Spinal cord (tissue), 10 donors: ENCODE measurements around the gene ZNF318. TPM values are rescaled to one million over a fixed set of nuclear protein-coding genes. Genes with fewer than 3 reads are reported as not detected.
A peak's percentile ranks its signal among the peaks of the same experiment; 100 is the strongest.
"Not testable (repeated sequence)": the region's sequence is repeated elsewhere in the genome, so short reads cannot be mapped to it uniquely, and the experiment has no call there.

ENCODE experiments used
- DNase-seq, 6 donors: peaks; one replicate each; pipeline versions ENCODE4 v3.0.0 to v3.0.0-alpha.2; 2013 to 2015; ENCODE audit warnings: low spot score in 6 of 6, low read depth in 4 of 6
- H3K27ac ChIP-seq: one replicate; pipeline ENCODE4 v1.5.1; 2013; ENCODE audit warnings: low read depth, low read length, control low read depth
- H3K27me3 ChIP-seq: one replicate; pipeline ENCODE4 v1.6.1; 2013; ENCODE audit warnings: low read length; ENCODE audit not compliant: control insufficient read depth, insufficient read depth
- H3K36me3 ChIP-seq: one replicate; pipeline ENCODE4 v1.6.1; 2013; ENCODE audit warnings: low read length; ENCODE audit not compliant: control insufficient read depth, insufficient read depth
- H3K4me1 ChIP-seq: one replicate; pipeline ENCODE4 v1.6.1; 2013; ENCODE audit warnings: low read length; ENCODE audit not compliant: control insufficient read depth, insufficient read depth
- H3K4me3 ChIP-seq: one replicate; pipeline ENCODE4 v1.5.1; 2013; ENCODE audit warnings: low read depth, low read length, control low read depth
- H3K9me3 ChIP-seq: one replicate; pipeline ENCODE4 v1.6.1; 2013; ENCODE audit warnings: low read length; ENCODE audit not compliant: control insufficient read depth, insufficient read depth
- WGBS: methylation state at CpG from one replicate; pipeline ENCODE4 v1.1.5; 2013; ENCODE audit warnings: missing lambda C conversion rate; ENCODE audit not compliant: insufficient coverage; 5-methylcytosine and 5-hydroxymethylcytosine counted together
- long read RNA-seq, 4 donors: transcript quantifications; one replicate each; lab custom pipeline, GENCODE V29; 2026
- polyA plus RNA-seq, 2 donors: library from polyadenylated mRNA; unstranded; fragments of 120-200 nt; gene quantifications; one replicate each; pipeline ENCODE4 v1.2.1, GENCODE V29; 2013; ENCODE audit not compliant: insufficient read length in 2 of 2
- total RNA-seq, 2 donors: library from RNA; depleted of rRNA in 1 of 2; stranded (reverse); fragments of 120-200 nt in 1 of 2; fragments of >200 nt in 1 of 2; gene quantifications; one replicate each; pipeline versions ENCODE4 v1.2.3 to v1.2.4, GENCODE V29; 2013 to 2014
- donor health status: healthy.

Gene ZNF318
- total RNA-seq: 10 to 100 TPM; 17.7 to 22.5 TPM
- 10 to 100 TPM; 24.6 to 29.2 TPM for polyA plus RNA-seq
- long read RNA-seq, donor 1, full-length matches to known transcripts: 3 of 3 reads
- long read RNA-seq, donor 1, partial matches to known transcripts: 0 of 3 reads
- long read RNA-seq, donor 1, other reads (novel, unspliced or antisense): 0 of 3 reads
- long read RNA-seq, donor 2, full-length matches to known transcripts: 1 of 1 reads
- long read RNA-seq, donor 2, partial matches to known transcripts: 0 of 1 reads
- long read RNA-seq, donor 2, other reads (novel, unspliced or antisense): 0 of 1 reads
- long read RNA-seq, donor 3, full-length matches to known transcripts: 3 of 3 reads
- long read RNA-seq, donor 3, partial matches to known transcripts: 0 of 3 reads
- long read RNA-seq, donor 3, other reads (novel, unspliced or antisense): 0 of 3 reads
- long read RNA-seq, donor 4, partial matches to known transcripts: 5 of 5 reads
- long read RNA-seq, donor 4, other reads (novel, unspliced or antisense): 0 of 5 reads

DNA sequence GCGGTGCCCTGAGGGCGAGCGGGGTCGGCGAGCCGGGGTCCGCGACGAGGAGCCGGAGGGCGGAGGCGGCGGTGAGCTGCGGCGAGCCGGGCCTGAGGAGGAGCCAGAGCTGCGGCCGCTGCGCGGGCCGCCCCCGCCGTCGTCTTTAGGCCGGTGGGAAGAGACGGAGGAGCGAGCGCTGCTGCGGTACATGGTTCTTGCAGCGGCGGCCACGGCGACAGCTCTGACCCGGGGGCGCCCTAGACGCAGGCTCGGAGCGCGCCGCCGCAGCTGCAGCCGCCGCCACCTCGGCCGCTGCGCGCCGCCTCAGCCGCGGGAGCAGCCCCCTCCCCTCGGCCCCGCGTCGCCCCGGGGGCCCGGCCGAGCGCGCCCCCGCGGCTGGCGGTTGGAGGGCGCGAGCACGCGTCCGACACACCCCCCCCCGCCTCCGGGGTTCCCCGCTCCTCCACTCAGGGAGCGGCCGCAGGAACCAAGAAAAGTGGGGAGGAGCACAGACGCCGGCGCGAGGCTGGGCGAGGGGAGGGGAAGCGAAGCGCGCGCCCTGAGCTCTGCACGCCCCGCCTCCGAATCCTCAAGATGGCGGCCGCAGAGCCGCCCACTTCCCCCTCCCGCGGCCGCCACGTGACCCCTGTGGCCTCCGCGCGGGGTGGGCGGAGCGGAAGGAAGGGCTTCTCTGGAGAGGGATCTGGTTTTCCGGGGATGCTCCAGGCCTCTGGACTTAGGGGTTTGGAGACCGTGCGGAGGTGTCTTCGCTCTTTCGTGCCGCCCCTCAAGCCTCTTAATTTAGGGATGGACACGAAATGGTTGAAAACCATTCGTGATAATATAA lies at the start of gene ZNF318:
ZNF318 (minus strand) TSS at position 474 of the 829 bp plus-strand sequence; CDS start at position 192, 282 bp downstream.
- H3K4me1 ChIP-seq: peaks cover 17% of the 10 kb centered on the region
- H3K27ac ChIP-seq: peak within 1 kb of the TSS; percentile 93
- under 1% methylated on average over 102 of the region's 104 CpGs for WGBS

DNA sequence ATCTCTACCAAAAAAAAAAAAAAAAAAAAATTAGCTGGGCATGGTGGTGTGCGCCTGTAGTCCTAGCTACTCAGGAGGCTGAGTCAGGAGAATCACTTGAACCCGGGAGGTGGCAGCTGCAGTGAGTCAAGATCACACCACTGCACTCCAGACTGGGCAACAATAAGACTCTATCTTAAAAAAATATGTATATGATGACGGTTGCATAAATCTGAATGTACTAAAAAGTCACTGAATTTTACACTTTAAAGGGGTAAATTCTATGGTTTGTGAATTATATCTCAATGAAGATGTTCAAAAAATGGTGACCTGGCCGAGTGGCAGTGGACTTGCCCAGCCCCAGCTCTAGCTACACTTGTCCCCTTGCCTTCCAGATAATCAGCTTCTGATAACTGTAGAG lies 47.5 kb upstream of the ZNF318 start:
- H3K27me3 ChIP-seq: no peaks in the 10 kb centered on the region
- H3K4me3 ChIP-seq: no peak overlapping the region
- H3K36me3 ChIP-seq: no peaks in the 10 kb centered on the region
- 43% methylated on average over 1 of the region's 4 CpGs for WGBS
- H3K4me1 ChIP-seq: no peaks in the 10 kb centered on the region
- DNase-seq: no peak
- no peaks in the 10 kb centered on the region for H3K9me3 ChIP-seq
- H3K27ac ChIP-seq: no peak overlapping the region

More for the DNA sequence above, at the start of gene ZNF318:
- no peaks in the 10 kb centered on the region for H3K9me3 ChIP-seq
- H3K4me3 ChIP-seq: peak within 1 kb of the TSS; percentile 81
- no peaks in the 10 kb centered on the region for H3K27me3 ChIP-seq
- DNase-seq: peak; percentile 90 to 100 (median 97)
- H3K36me3 ChIP-seq: peaks cover 8% of the 10 kb centered on the region

- WGBS: no CpG with 5 or more reads among the region's 8 CpGs
- DNase-seq, H3K36me3 ChIP-seq, H3K27ac ChIP-seq, H3K9me3 ChIP-seq, H3K4me3 ChIP-seq, H3K27me3 ChIP-seq, H3K4me1 ChIP-seq: not testable (repeated sequence)
Observed at GRCh38 chr6:43415275-43415674, 45.8 kb upstream of the ZNF318 start.

GRCh38 chr6:43413002-43413401 lies 43.6 kb upstream of the ZNF318 start:
- H3K27me3 ChIP-seq: no peaks in the 10 kb centered on the region
- no peak overlapping the region for H3K27ac ChIP-seq
- 94% methylated on average over 2 of the region's 2 CpGs for WGBS
- DNase-seq: no peak
- H3K4me3 ChIP-seq: no peak overlapping the region
- H3K9me3 ChIP-seq: no peaks in the 10 kb centered on the region
- H3K36me3 ChIP-seq: no peaks in the 10 kb centered on the region
- no peaks in the 10 kb centered on the region for H3K4me1 ChIP-seq

- Histone ChIP-seq H3K4me3 (no peak overlapping the region), H3K4me1 (no peaks in the 10 kb centered on the region)
- WGBS: 88% methylated on average over 5 of the region's 5 CpGs
Observed at GRCh38 chr6:43412541-43412940, 43.1 kb upstream of the ZNF318 start.

GRCh38 chr6:43410776-43411175 lies 41.3 kb upstream of the ZNF318 start:
- not testable (repeated sequence) for H3K9me3 ChIP-seq, H3K27me3 ChIP-seq, H3K36me3 ChIP-seq, H3K27ac ChIP-seq, DNase-seq, H3K4me3 ChIP-seq, H3K4me1 ChIP-seq
- WGBS: no CpG with 5 or more reads among the region's 1 CpG

More at GRCh38 chr6:43412541-43412940, 43.1 kb upstream of the ZNF318 start:
- Histone ChIP-seq H3K36me3 (no peaks in the 10 kb centered on the region), H3K9me3 (no peaks in the 10 kb centered on the region), H3K27ac (no peak overlapping the region), H3K27me3 (no peaks in the 10 kb centered on the region)
- no peak for DNase-seq

DNA sequence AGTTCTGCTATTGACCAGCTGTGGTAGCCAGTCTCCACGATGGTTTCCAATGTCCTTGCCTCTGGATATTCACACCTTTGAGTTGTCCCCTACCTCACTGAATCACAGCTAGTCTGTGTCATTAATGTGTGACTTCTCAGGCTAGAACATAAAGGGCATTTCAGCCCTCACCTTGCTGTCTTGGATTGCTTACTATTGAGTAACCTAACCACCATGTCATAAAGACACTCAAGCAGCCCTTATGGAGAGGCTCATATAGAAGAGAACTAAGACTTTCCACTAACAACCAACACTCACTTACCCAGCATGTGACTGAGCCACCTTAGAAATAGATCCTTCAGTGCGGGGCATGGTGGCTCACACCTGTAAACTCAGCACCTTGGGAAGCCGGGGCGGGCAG lies 38.8 kb upstream of the ZNF318 start:
- no peak overlapping the region for H3K4me3 ChIP-seq

DNA sequence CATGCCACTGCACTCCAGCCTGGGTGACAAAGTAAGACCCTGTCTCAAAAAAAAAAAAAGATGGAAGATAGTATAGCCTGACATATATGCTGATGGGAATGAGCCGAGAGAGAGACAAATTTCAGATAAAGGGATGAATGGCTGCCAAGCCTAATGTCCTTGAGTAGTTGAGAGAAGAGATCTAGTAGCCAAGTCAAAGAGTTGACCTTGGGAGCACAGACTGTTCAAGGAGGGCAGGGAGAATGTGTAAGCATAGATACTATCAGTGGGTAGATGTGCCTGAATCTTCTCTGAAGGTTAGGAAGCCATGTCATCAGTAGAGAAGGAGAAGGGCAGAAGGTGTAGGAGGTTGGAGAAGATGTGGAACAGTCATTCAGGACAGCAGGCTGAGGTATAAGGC lies 37.8 kb upstream of the ZNF318 start:
- 100% methylated on average over 1 of the region's 1 CpG for WGBS
- Histone ChIP-seq H3K4me1 (no peaks in the 10 kb centered on the region), H3K27me3 (no peaks in the 10 kb centered on the region), H3K36me3 (no peaks in the 10 kb centered on the region), H3K27ac (no peak overlapping the region), H3K9me3 (no peaks in the 10 kb centered on the region), H3K4me3 (no peak overlapping the region)
- DNase-seq: no peak

More for the DNA sequence above, 38.8 kb upstream of the ZNF318 start:
- no peaks in the 10 kb centered on the region for H3K9me3 ChIP-seq
- H3K36me3 ChIP-seq: no peaks in the 10 kb centered on the region
- H3K27ac ChIP-seq: no peak overlapping the region
- WGBS: 90% methylated on average over 4 of the region's 4 CpGs
- DNase-seq: no peak
- no peaks in the 10 kb centered on the region for H3K27me3 ChIP-seq
- no peaks in the 10 kb centered on the region for H3K4me1 ChIP-seq

- H3K27me3 ChIP-seq: no peaks in the 10 kb centered on the region
- H3K4me3 ChIP-seq: no peak overlapping the region
- H3K36me3 ChIP-seq: no peaks in the 10 kb centered on the region
- H3K27ac ChIP-seq: no peak overlapping the region
- DNase-seq: no peak
- H3K9me3 ChIP-seq: no peaks in the 10 kb centered on the region
- no peaks in the 10 kb centered on the region for H3K4me1 ChIP-seq
- WGBS: 68% methylated on average over 3 of the region's 3 CpGs
Observed at GRCh38 chr6:43405354-43405753, 35.9 kb upstream of the ZNF318 start.
